OCI-LY7 (cell line): ENCODE measurements around the gene RFC1. TPM values are rescaled to one million over a fixed set of nuclear protein-coding genes. Genes with fewer than 3 reads are reported as not detected.

Source experiments
- BruUV-seq: library from RNA; stranded (reverse); fragments of 400-500 nt; replicated peaks from 2 replicates; lab custom pipeline; 2021; lab: Mats Ljungman, UMichigan
- CTCF ChIA-PET: fragments of 300-600 bp; sonication (Branson Sonifier 250); formaldehyde crosslinking; loops from one replicate; lab custom pipeline; 2022; ENCODE audit warnings: antibody characterized with exemption; ENCODE audit not compliant: unreplicated experiment; lab: Charles Lee
- POLR2A ChIA-PET: fragments of 300-600 bp; sonication (Branson Sonifier 250); formaldehyde crosslinking; loops from one replicate; lab custom pipeline; 2022; ENCODE audit warnings: antibody characterized with exemption; lab: Charles Lee
- DNase-seq: peaks from one replicate; pipeline ENCODE4 v3.0.0-alpha.2; 2015; ENCODE audit warnings: low spot score
- H2AFZ ChIP-seq: fragments of 200-600 bp; sonication (generic), shearing (Covaris generic); 2 replicates; pipeline ENCODE4 v1.6.1; 2014; ENCODE audit warnings: mild to moderate bottlenecking, antibody characterized with exemption, low read length, moderate library complexity
- H3K27ac ChIP-seq: fragments of 200-600 bp; sonication (generic); 2 replicates; pipeline ENCODE4 v1.5.1; 2014; ENCODE audit warnings: mixed run types, low read depth, mild to moderate bottlenecking, moderate library complexity, low read length, inconsistent platforms; ENCODE audit not compliant: poor library complexity, severe bottlenecking
- H3K36me3 ChIP-seq: fragments of 200-600 bp; sonication (generic); 2 replicates; pipeline ENCODE4 v1.6.1; 2014; ENCODE audit warnings: mild to moderate bottlenecking, antibody characterized with exemption, low read length, moderate library complexity, mixed read lengths; ENCODE audit not compliant: insufficient read depth
- H3K4me1 ChIP-seq: fragments of 200-600 bp; sonication (generic); 2 replicates; pipeline ENCODE4 v1.5.1; 2014; ENCODE audit warnings: mild to moderate bottlenecking, low read length; ENCODE audit not compliant: insufficient read depth, poor library complexity, severe bottlenecking
- H3K4me2 ChIP-seq: fragments of 200-600 bp; sonication (generic); 2 replicates; pipeline ENCODE4 v1.6.1; 2014; ENCODE audit warnings: mild to moderate bottlenecking, low read length
- H3K4me3 ChIP-seq: fragments of 200-600 bp; sonication (generic); 2 replicates; pipeline ENCODE4 v1.5.1; 2014; ENCODE audit warnings: mild to moderate bottlenecking, low read depth, low read length; ENCODE audit not compliant: poor library complexity, severe bottlenecking
- H3K79me2 ChIP-seq: fragments of 200-600 bp; sonication (generic); 2 replicates; pipeline ENCODE4 v1.6.1; 2016; ENCODE audit warnings: low read depth, mild to moderate bottlenecking, low read length, moderate library complexity, mixed read lengths; ENCODE audit not compliant: insufficient read depth
- H3K9me2 ChIP-seq: fragments of 200-600 bp; sonication (generic); 2 replicates; pipeline ENCODE4 v1.6.1; 2016; ENCODE audit warnings: mild to moderate bottlenecking, low read length, mixed read lengths; ENCODE audit not compliant: insufficient read depth
- H3K9me3 ChIP-seq: fragments of 200-600 bp; sonication (generic); 2 replicates; pipeline ENCODE4 v1.6.1; 2014; ENCODE audit warnings: mild to moderate bottlenecking, mixed run types, low read length, mixed read lengths
- H4K20me1 ChIP-seq: fragments of 200-600 bp; sonication (generic); 2 replicates; pipeline ENCODE4 v1.6.1; 2014; ENCODE audit warnings: mild to moderate bottlenecking, antibody characterized with exemption, low read length, moderate library complexity, mixed read lengths; ENCODE audit not compliant: insufficient read depth
- CTCF ChIP-seq: fragments of 200-600 bp; sonication (generic); conservative IDR thresholded peaks from 2 replicates; pipeline ENCODE4 v1.5.1; 2014; ENCODE audit warnings: mild to moderate bottlenecking, antibody characterized with exemption, low read length, moderate library complexity, mixed read lengths
- EZH2phosphoT487 ChIP-seq: fragments of 200-600 bp; sonication (generic); IDR thresholded peaks from 2 replicates; pipeline ENCODE4 v1.6.1; 2018; ENCODE audit warnings: low read depth, borderline replicate concordance, mild to moderate bottlenecking, mixed run types, antibody characterized with exemption, low read length, moderate library complexity, mixed read lengths
- intact Hi-C: fragments of 100-400 bp; cut with micrococcal nuclease; formaldehyde crosslinking; loops from one replicate; pipeline ENCODE4 v1.10.0; 2022; ENCODE audit not compliant: unreplicated experiment
- total RNA-seq, 2 experiments: library from RNA; depleted of rRNA in 1 of 2; stranded (reverse); fragments of >200 nt in 1 of 2; shearing (Covaris generic) in 1 of 2; gene quantifications; 2 replicates each; pipeline ENCODE4 v1.2.3, GENCODE V29; 2014 to 2022

RFC1 gene
- total RNA-seq, 2 experiments from 2014 or later, result 72.7 to 129 TPM

- H3K4me3 ChIP-seq, result no peak overlapping the region
- no peak overlapping the region for H3K4me2 ChIP-seq
- POLR2A ChIA-PET, result interaction anchor here (0.5 to 0.6 kb wide), 2 partner anchors 65 to 104 kb away, joined by 4 to 5 read pairs; no protein-coding TSS in a partner anchor
- H3K36me3 ChIP-seq, result peaks cover 95% of the 10 kb centered on the region
- TF ChIP-seq CTCF (no peak), EZH2phosphoT487 (no peak)
- no peaks in the 10 kb centered on the region for H3K4me1 ChIP-seq
- BruUV-seq, result no TSS peak
- H3K9me2 ChIP-seq, result no peaks in the 10 kb centered on the region
- H4K20me1 ChIP-seq, result no peaks in the 10 kb centered on the region
- CTCF ChIA-PET, result interaction anchor here (0.6 kb wide), 1 partner anchor 78 kb away, joined by 3 read pairs; no protein-coding TSS in a partner anchor
- DNase-seq, result no peak
- no peaks in the 10 kb centered on the region for H3K79me2 ChIP-seq
- H3K27ac ChIP-seq, result no peak overlapping the region
- no peaks in the 10 kb centered on the region for H3K9me3 ChIP-seq
- no peak overlapping the region for H2AFZ ChIP-seq
- intact Hi-C loops, result loop anchor here (10.0 kb wide), 1 partner anchor 149 kb away; no protein-coding TSS in a partner anchor
Measured at GRCh38 chr4:39285853-39286252, 80.3 kb downstream of the RFC1 start.

GRCh38 chr4:39285111-39285795 is 80.9 kb downstream of the RFC1 start:
- CTCF ChIA-PET, result no interaction called here
- intact Hi-C loops, result loop anchor here (10.0 kb wide), 1 partner anchor 150 kb away; no protein-coding TSS in a partner anchor

More at GRCh38 chr4:39285111-39285795, 80.9 kb downstream of the RFC1 start:
- Histone ChIP-seq H3K27ac (no peak overlapping the region), H2AFZ (no peak overlapping the region), H3K4me2 (no peak overlapping the region), H3K9me2 (no peaks in the 10 kb centered on the region), H3K9me3 (no peaks in the 10 kb centered on the region), H3K79me2 (no peaks in the 10 kb centered on the region), H3K36me3 (peaks cover 95% of the 10 kb centered on the region), H4K20me1 (no peaks in the 10 kb centered on the region), H3K4me1 (no peaks in the 10 kb centered on the region), H3K4me3 (no peak overlapping the region)
- POLR2A ChIA-PET, result interaction anchor here (0.5 to 0.6 kb wide), 2 partner anchors 65 to 104 kb away, joined by 4 to 5 read pairs; no protein-coding TSS in a partner anchor
- no peak for DNase-seq
- TF ChIP-seq CTCF (no peak), EZH2phosphoT487 (no peak)
- BruUV-seq, result no TSS peak
